Measurements from ENCODE around the gene COMMD1.
"Not testable (repeated sequence)": the region's sequence is repeated elsewhere in the genome, so short reads cannot be mapped to it uniquely, and the experiment has no call there.

Gene COMMD1

GRCh38 chr2:62034715-62035114 is 129.2 kb downstream of the COMMD1 start:
- no peak for TF ChIP-seq CTCF (IDR thresholded peaks at IDR 0.05; ENCODE audit: unreplicated experiment in 3 of 3)
- Mint-ChIP-seq H3K4me1 (peaks cover 15% of the 10 kb centered on the region), H3K27me3 (ENCODE audit: low read depth) (no peaks in the 10 kb centered on the region), H3K36me3 (ENCODE audit: low read depth) (no peaks in the 10 kb centered on the region), H3K4me3 (no peak overlapping the region), H3K27ac (no peak overlapping the region), H3K9me3 (no peaks in the 10 kb centered on the region)

GRCh38 chr2:62036229-62036628 is 130.8 kb downstream of the COMMD1 start:
- H3K4me3 Mint-ChIP-seq = no peak overlapping the region
- no peaks in the 10 kb centered on the region for H3K9me3 Mint-ChIP-seq
- TF ChIP-seq CTCF (IDR thresholded peaks at IDR 0.05; ENCODE audit: unreplicated experiment in 3 of 3) = no peak
- peaks cover 14% of the 10 kb centered on the region for H3K4me1 Mint-ChIP-seq
- H3K36me3 Mint-ChIP-seq (ENCODE audit: low read depth) = no peaks in the 10 kb centered on the region
- no peak overlapping the region for H3K27ac Mint-ChIP-seq
- no peaks in the 10 kb centered on the region for H3K27me3 Mint-ChIP-seq (ENCODE audit: low read depth)

GRCh38 chr2:62036761-62037250 is 131.3 kb downstream of the COMMD1 start:
- Mint-ChIP-seq H3K4me3 (no peak overlapping the region), H3K36me3 (ENCODE audit: low read depth) (no peaks in the 10 kb centered on the region), H3K9me3 (no peaks in the 10 kb centered on the region), H3K4me1 (peaks cover 8% of the 10 kb centered on the region), H3K27ac (no peak overlapping the region), H3K27me3 (ENCODE audit: low read depth) (no peaks in the 10 kb centered on the region)
- TF ChIP-seq CTCF (IDR thresholded peaks at IDR 0.05; ENCODE audit: unreplicated experiment in 3 of 3) = no peak

- peaks cover 4% of the 10 kb centered on the region for H3K9me3 Mint-ChIP-seq
- no peak overlapping the region for H3K27ac Mint-ChIP-seq
- peaks cover 10% of the 10 kb centered on the region for H3K36me3 Mint-ChIP-seq (ENCODE audit: low read depth)
- peaks cover 6% of the 10 kb centered on the region for H3K4me1 Mint-ChIP-seq
- H3K27me3 Mint-ChIP-seq (ENCODE audit: low read depth) = no peaks in the 10 kb centered on the region
- no peak for TF ChIP-seq CTCF (IDR thresholded peaks at IDR 0.05; ENCODE audit: unreplicated experiment in 3 of 3)
- H3K4me3 Mint-ChIP-seq = no peak overlapping the region
Observed at GRCh38 chr2:62038975-62039771, 133.7 kb downstream of the COMMD1 start.

GRCh38 chr2:62040926-62041325 is 135.5 kb downstream of the COMMD1 start:
- Mint-ChIP-seq H3K27ac (no peak overlapping the region), H3K9me3 (peaks cover 12% of the 10 kb centered on the region), H3K4me3 (no peak overlapping the region), H3K27me3 (ENCODE audit: low read depth) (no peaks in the 10 kb centered on the region), H3K4me1 (no peaks in the 10 kb centered on the region), H3K36me3 (ENCODE audit: low read depth) (peaks cover 10% of the 10 kb centered on the region)
- TF ChIP-seq CTCF (IDR thresholded peaks at IDR 0.05; ENCODE audit: unreplicated experiment in 3 of 3) = no peak

GRCh38 chr2:62041701-62042385 is 136.4 kb downstream of the COMMD1 start:
- not testable (repeated sequence) for H3K36me3 Mint-ChIP-seq (ENCODE audit: low read depth); H3K27me3 Mint-ChIP-seq (ENCODE audit: low read depth); H3K4me3 Mint-ChIP-seq; H3K27ac Mint-ChIP-seq; H3K4me1 Mint-ChIP-seq
- peaks cover 12% of the 10 kb centered on the region for H3K9me3 Mint-ChIP-seq
